ENCODE results near the gene ZNF385A.
A peak's percentile ranks its signal among the peaks of the same experiment; 100 is the strongest.
"Not testable (repeated sequence)": the region's sequence is repeated elsewhere in the genome, so short reads cannot be mapped to it uniquely, and the experiment has no call there.

ZNF385A gene

GRCh38 chr12:54358191-54358944, 26.2 kb downstream of the ZNF385A start:
- in situ Hi-C loops (cut with HindIII; ENCODE audit: low sequenced_read_pairs): loop anchor here (25.0 kb wide), 1 partner anchor 146 kb away; no protein-coding TSS in a partner anchor
- DNase-seq (ENCODE audit: low read depth, low spot score): no peak

GRCh38 chr12:54357506-54358190, 26.9 kb downstream of the ZNF385A start:
- no peak for DNase-seq (ENCODE audit: low read depth, low spot score)
- TF ChIP-seq CTCF (IDR thresholded peaks at IDR 0.05; ENCODE audit: low read depth, low read length): no peak
- in situ Hi-C loops (cut with HindIII; ENCODE audit: low sequenced_read_pairs): loop anchor here (25.0 kb wide), 1 partner anchor 145 kb away; no protein-coding TSS in a partner anchor
- H3K4me3 ChIP-seq (ENCODE audit: low read depth, low read length): no peak overlapping the region

More at GRCh38 chr12:54358191-54358944, 26.2 kb downstream of the ZNF385A start:
- TF ChIP-seq CTCF (IDR thresholded peaks at IDR 0.05; ENCODE audit: low read depth, low read length): no peak
- H3K4me3 ChIP-seq (ENCODE audit: low read depth, low read length): peak overlapping the region; percentile 49

GRCh38 chr12:54356951-54357356, 27.6 kb downstream of the ZNF385A start:
- in situ Hi-C loops (cut with HindIII; ENCODE audit: low sequenced_read_pairs): loop anchor here (25.0 kb wide), 1 partner anchor 145 kb away; no protein-coding TSS in a partner anchor
- DNase-seq (ENCODE audit: low read depth, low spot score): no peak
- no peak for TF ChIP-seq CTCF (IDR thresholded peaks at IDR 0.05; ENCODE audit: low read depth, low read length)
- H3K4me3 ChIP-seq (ENCODE audit: low read depth, low read length): no peak overlapping the region

GRCh38 chr12:54356228-54356627, 28.3 kb downstream of the ZNF385A start:
- in situ Hi-C loops (cut with HindIII; ENCODE audit: low sequenced_read_pairs): loop anchor here (25.0 kb wide), 1 partner anchor 144 kb away; no protein-coding TSS in a partner anchor
- no peak for TF ChIP-seq CTCF (IDR thresholded peaks at IDR 0.05; ENCODE audit: low read depth, low read length)
- H3K4me3 ChIP-seq (ENCODE audit: low read depth, low read length): no peak overlapping the region
- no peak for DNase-seq (ENCODE audit: low read depth, low spot score)

GRCh38 chr12:54355104-54355815, 29.3 kb downstream of the ZNF385A start:
- in situ Hi-C loops (cut with HindIII; ENCODE audit: low sequenced_read_pairs): loop anchor here (25.0 kb wide), 1 partner anchor 143 kb away; no protein-coding TSS in a partner anchor
- peak; percentile 14 for TF ChIP-seq CTCF (IDR thresholded peaks at IDR 0.05; ENCODE audit: low read depth, low read length)
- DNase-seq (ENCODE audit: low read depth, low spot score): no peak
- no peak overlapping the region for H3K4me3 ChIP-seq (ENCODE audit: low read depth, low read length)

- not testable (repeated sequence) for H3K4me3 ChIP-seq (ENCODE audit: low read depth, low read length); DNase-seq (ENCODE audit: low read depth, low spot score)
- in situ Hi-C loops (cut with HindIII; ENCODE audit: low sequenced_read_pairs): loop anchor here (25.0 kb wide), 1 partner anchor 142 kb away; no protein-coding TSS in a partner anchor
Measured at GRCh38 chr12:54354271-54354670, 30.3 kb downstream of the ZNF385A start.
